Measurements from ENCODE around the gene KNSTRN. TPM values are rescaled to one million over a fixed set of nuclear protein-coding genes. Genes with fewer than 3 reads are reported as not detected.

KNSTRN gene
- total RNA-seq, 1 donor from 2014 or later = 49.9 TPM

GRCh38 chr15:40380636-40381035 is 1.9 kb upstream of the KNSTRN start:
- peaks cover 7% of the 10 kb centered on the region for H3K27me3 Mint-ChIP-seq (ENCODE audit: low read depth)
- peaks cover 21% of the 10 kb centered on the region for H3K36me3 Mint-ChIP-seq (ENCODE audit: low read depth)
- H3K4me3 Mint-ChIP-seq (ENCODE audit: low read depth) = no peak overlapping the region
- intact Hi-C loops (cut with micrococcal nuclease) = loop anchor here (5.0 kb wide), 1 partner anchor 42 kb away; no protein-coding TSS in a partner anchor
- H3K9me3 Mint-ChIP-seq = no peaks in the 10 kb centered on the region
- no peak overlapping the region for H3K27ac Mint-ChIP-seq
- H3K4me1 Mint-ChIP-seq (ENCODE audit: low read depth) = peaks cover 23% of the 10 kb centered on the region
- no peak for DNase-seq (ENCODE audit: low spot score)

- Mint-ChIP-seq H3K4me1 (ENCODE audit: low read depth) (peaks cover 23% of the 10 kb centered on the region), H3K36me3 (ENCODE audit: low read depth) (peaks cover 31% of the 10 kb centered on the region), H3K9me3 (no peaks in the 10 kb centered on the region), H3K4me3 (ENCODE audit: low read depth) (no peak overlapping the region), H3K27ac (no peak overlapping the region), H3K27me3 (ENCODE audit: low read depth) (peaks cover 7% of the 10 kb centered on the region)
- intact Hi-C loops (cut with micrococcal nuclease) = loop anchor here (1.0 to 5.0 kb wide), 3 partner anchors 14 to 40 kb away; no protein-coding TSS in a partner anchor
- DNase-seq (ENCODE audit: low spot score) = no peak
Measured at GRCh38 chr15:40381818-40382529, 547 bp upstream of the KNSTRN start.

- Mint-ChIP-seq H3K27ac (no peak overlapping the region), H3K4me3 (ENCODE audit: low read depth) (no peak overlapping the region), H3K4me1 (ENCODE audit: low read depth) (peaks cover 23% of the 10 kb centered on the region), H3K27me3 (ENCODE audit: low read depth) (no peaks in the 10 kb centered on the region), H3K36me3 (ENCODE audit: low read depth) (peaks cover 72% of the 10 kb centered on the region), H3K9me3 (no peaks in the 10 kb centered on the region)
- intact Hi-C loops (cut with micrococcal nuclease) = no loop called here
- DNase-seq (ENCODE audit: low spot score) = no peak
Measured at GRCh38 chr15:40386480-40386879, 4.0 kb downstream of the KNSTRN start.

GRCh38 chr15:40388941-40389823 is 6.7 kb downstream of the KNSTRN start:
- H3K4me3 Mint-ChIP-seq (ENCODE audit: low read depth) = no peak overlapping the region

GRCh38 chr15:40389824-40390595 is 7.5 kb downstream of the KNSTRN start:
- no peaks in the 10 kb centered on the region for H3K27me3 Mint-ChIP-seq (ENCODE audit: low read depth)
- H3K27ac Mint-ChIP-seq = no peak overlapping the region
- H3K4me1 Mint-ChIP-seq (ENCODE audit: low read depth) = peaks cover 4% of the 10 kb centered on the region
- H3K36me3 Mint-ChIP-seq (ENCODE audit: low read depth) = peaks cover 82% of the 10 kb centered on the region
- no peak overlapping the region for H3K4me3 Mint-ChIP-seq (ENCODE audit: low read depth)
- intact Hi-C loops (cut with micrococcal nuclease) = no loop called here
- DNase-seq (ENCODE audit: low spot score) = no peak
- H3K9me3 Mint-ChIP-seq = no peaks in the 10 kb centered on the region

More at GRCh38 chr15:40388941-40389823, 6.7 kb downstream of the KNSTRN start:
- no peaks in the 10 kb centered on the region for H3K27me3 Mint-ChIP-seq (ENCODE audit: low read depth)
- H3K27ac Mint-ChIP-seq = no peak overlapping the region
- H3K4me1 Mint-ChIP-seq (ENCODE audit: low read depth) = peaks cover 12% of the 10 kb centered on the region
- no peak for DNase-seq (ENCODE audit: low spot score)
- intact Hi-C loops (cut with micrococcal nuclease) = no loop called here
- no peaks in the 10 kb centered on the region for H3K9me3 Mint-ChIP-seq
- peaks cover 88% of the 10 kb centered on the region for H3K36me3 Mint-ChIP-seq (ENCODE audit: low read depth)

GRCh38 chr15:40392986-40393948 is 10.7 kb downstream of the KNSTRN start:
- H3K9me3 Mint-ChIP-seq = no peaks in the 10 kb centered on the region
- H3K27me3 Mint-ChIP-seq (ENCODE audit: low read depth) = no peaks in the 10 kb centered on the region
- intact Hi-C loops (cut with micrococcal nuclease) = no loop called here
- H3K4me3 Mint-ChIP-seq (ENCODE audit: low read depth) = no peak overlapping the region
- H3K4me1 Mint-ChIP-seq (ENCODE audit: low read depth) = peaks cover 8% of the 10 kb centered on the region
- no peak for DNase-seq (ENCODE audit: low spot score)
- no peak overlapping the region for H3K27ac Mint-ChIP-seq
- peaks cover 62% of the 10 kb centered on the region for H3K36me3 Mint-ChIP-seq (ENCODE audit: low read depth)

- no peaks in the 10 kb centered on the region for H3K9me3 Mint-ChIP-seq
- H3K27me3 Mint-ChIP-seq (ENCODE audit: low read depth) = no peaks in the 10 kb centered on the region
- DNase-seq (ENCODE audit: low spot score) = no peak
- peak overlapping the region; percentile 34 for H3K27ac Mint-ChIP-seq
- H3K36me3 Mint-ChIP-seq (ENCODE audit: low read depth) = peaks cover 23% of the 10 kb centered on the region
- H3K4me1 Mint-ChIP-seq (ENCODE audit: low read depth) = peaks cover 23% of the 10 kb centered on the region
- peak overlapping the region; percentile 24 for H3K4me3 Mint-ChIP-seq (ENCODE audit: low read depth)
- intact Hi-C loops (cut with micrococcal nuclease) = loop anchor here (2.0 kb wide), 1 partner anchor 15 kb away; the partner anchor contains the start of gene KNSTRN
Measured at GRCh38 chr15:40397688-40398412, 15.3 kb downstream of the KNSTRN start.

GRCh38 chr15:40398413-40398873 is 15.9 kb downstream of the KNSTRN start:
- intact Hi-C loops (cut with micrococcal nuclease) = loop anchor here (2.0 kb wide), 1 partner anchor 16 kb away; the partner anchor contains the start of gene KNSTRN
- peak; percentile 23 for DNase-seq (ENCODE audit: low spot score)

GRCh38 chr15:40399370-40399769 is 16.8 kb downstream of the KNSTRN start:
- Mint-ChIP-seq H3K4me1 (ENCODE audit: low read depth) (peaks cover 26% of the 10 kb centered on the region), H3K9me3 (no peaks in the 10 kb centered on the region), H3K4me3 (ENCODE audit: low read depth) (no peak overlapping the region), H3K36me3 (ENCODE audit: low read depth) (peaks cover 12% of the 10 kb centered on the region), H3K27me3 (ENCODE audit: low read depth) (no peaks in the 10 kb centered on the region), H3K27ac (no peak overlapping the region)
- no peak for DNase-seq (ENCODE audit: low spot score)
- intact Hi-C loops (cut with micrococcal nuclease) = loop anchor here (2.0 kb wide), 1 partner anchor 17 kb away; the partner anchor contains the start of gene KNSTRN

More at GRCh38 chr15:40398413-40398873, 15.9 kb downstream of the KNSTRN start:
- Mint-ChIP-seq H3K27ac (peak overlapping the region; percentile 63), H3K9me3 (no peaks in the 10 kb centered on the region), H3K4me3 (ENCODE audit: low read depth) (no peak overlapping the region), H3K4me1 (ENCODE audit: low read depth) (peaks cover 23% of the 10 kb centered on the region), H3K36me3 (ENCODE audit: low read depth) (peaks cover 17% of the 10 kb centered on the region), H3K27me3 (ENCODE audit: low read depth) (no peaks in the 10 kb centered on the region)

GRCh38 chr15:40405501-40406381 is 23.2 kb downstream of the KNSTRN start, which contains the start of gene IVD:
IVD (plus strand) TSS chr15:40405795; CDS start chr15:40405828, 33 bp downstream.
- Mint-ChIP-seq H3K4me1 (ENCODE audit: low read depth) (peaks cover 46% of the 10 kb centered on the region), H3K27ac (peak within 1 kb of the TSS; percentile 87), H3K36me3 (ENCODE audit: low read depth) (peaks cover 39% of the 10 kb centered on the region), H3K4me3 (ENCODE audit: low read depth) (peak within 1 kb of the TSS; percentile 78), H3K9me3 (no peaks in the 10 kb centered on the region), H3K27me3 (ENCODE audit: low read depth) (no peaks in the 10 kb centered on the region)
- intact Hi-C loops (cut with micrococcal nuclease) = loop anchor here (5.0 kb wide), 1 partner anchor 38 kb away; no protein-coding TSS in a partner anchor
- DNase-seq (ENCODE audit: low spot score) = peak; percentile 85

Measured in activated T-helper 2 cell treated with anti-CD3 and anti-CD28 coated beads, Interferon-gamma antibody, Interleukin-2, Interleukin-4, amounts not matched to agents 10 μg/mL and 5 μg/mL and 100 μg/mL, durations not matched to agents 14 hours and 24 hours and 36 hours (primary cell).